Islet of Langerhans (tissue), 1 donor: ENCODE measurements around the gene CDH11.

Experiments
- FAIRE-seq: peaks from one replicate; lab custom pipeline; 2011; peaks lifted over from hg19 to GRCh38; lab: Jason Lieb, UNC

Gene CDH11

DNA sequence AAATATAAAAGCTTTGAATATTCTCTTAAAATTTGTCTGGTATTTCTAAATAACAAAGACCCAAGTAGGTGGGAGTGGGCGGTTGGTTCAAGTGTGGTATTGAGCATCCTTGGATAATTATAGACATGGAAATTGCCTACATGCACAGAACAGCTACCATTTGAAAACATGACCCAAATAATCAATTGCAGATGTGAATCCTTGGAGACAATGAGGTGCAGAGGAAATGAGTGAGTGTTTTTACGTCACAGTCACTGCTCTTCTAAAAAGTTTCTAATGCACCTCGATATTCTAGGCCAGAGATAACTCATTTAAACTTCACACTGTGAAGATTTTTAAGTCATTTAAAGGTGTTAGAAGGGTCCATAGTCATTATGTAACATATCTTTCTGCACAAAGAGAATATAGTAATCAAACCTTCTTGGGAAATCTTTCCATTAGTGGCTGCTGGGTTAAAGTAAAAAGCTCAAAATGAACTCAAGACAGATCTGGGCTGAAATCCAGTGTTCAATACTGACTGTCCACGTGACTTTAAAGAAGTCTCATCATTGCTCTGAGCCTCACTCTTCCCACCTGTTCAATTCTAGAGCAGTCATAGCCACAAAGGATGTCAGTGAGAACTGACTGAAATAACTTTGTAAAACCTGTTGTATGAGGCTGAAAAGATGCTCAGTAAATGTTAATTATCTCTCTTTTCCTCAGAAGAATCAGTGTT, 144.5 kb downstream of the CDH11 start:
- no peak for FAIRE-seq

DNA sequence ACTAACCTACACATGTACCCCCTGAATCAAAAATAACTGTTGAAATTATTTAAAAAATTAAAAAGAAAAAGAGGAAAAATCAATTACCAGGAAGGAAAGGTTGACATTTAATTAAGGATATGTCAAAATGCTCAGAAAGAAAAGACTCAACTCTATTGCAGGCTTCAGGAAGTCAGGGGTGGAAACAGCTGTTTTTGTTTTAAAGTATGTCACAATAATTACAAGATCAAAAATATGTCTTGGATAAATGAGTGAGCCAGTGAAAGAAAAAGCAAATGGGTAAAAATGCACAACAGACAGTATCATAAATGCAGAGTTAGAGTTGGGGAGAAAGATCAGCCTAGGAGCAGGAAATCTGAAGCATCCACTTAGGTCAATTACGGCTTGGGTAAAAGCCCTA, 146.0 kb downstream of the CDH11 start:
- no peak for FAIRE-seq

GRCh38 chr16:64974381-64974780, 147.5 kb downstream of the CDH11 start:
- FAIRE-seq, result no peak

DNA sequence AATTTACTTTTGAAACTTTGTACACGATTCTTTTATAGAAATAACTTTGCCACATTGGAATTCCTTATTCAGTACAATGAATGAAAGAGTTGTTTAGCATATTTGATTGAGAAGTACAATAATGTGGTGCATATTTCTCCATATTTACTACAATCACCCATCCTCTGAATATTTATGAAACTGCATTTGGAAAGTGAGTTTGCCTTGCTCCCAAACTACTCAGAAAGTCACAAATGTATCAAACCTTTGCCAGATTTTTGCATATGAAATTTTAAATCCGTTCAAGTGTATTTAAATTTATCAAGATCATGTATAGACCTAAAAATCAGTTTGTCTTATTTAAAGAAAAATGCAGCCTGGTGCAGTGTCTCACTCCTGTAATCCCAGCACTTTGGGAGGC, 148.7 kb downstream of the CDH11 start:
- no peak for FAIRE-seq

DNA sequence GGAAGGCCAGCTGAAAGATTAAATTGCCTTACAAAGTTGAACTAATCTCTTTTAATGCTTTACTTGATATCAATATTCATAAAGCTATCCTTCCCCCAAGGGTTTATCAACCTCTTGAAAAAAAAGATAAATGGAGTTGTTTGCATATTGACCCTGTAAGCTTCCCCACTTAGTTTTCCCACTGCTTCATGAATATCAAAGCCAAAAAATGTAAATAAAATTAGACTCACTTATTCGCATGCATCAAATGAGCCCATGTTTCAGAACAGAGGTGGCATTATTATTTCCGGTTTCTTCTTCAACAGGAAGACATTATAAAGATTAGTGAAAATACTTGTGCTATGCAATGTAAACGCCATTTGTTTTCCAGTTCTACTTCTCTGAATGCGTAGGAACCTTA, 150.7 kb downstream of the CDH11 start:
- FAIRE-seq, result no peak

GRCh38 chr16:64969221-64969620, 152.6 kb downstream of the CDH11 start:
- FAIRE-seq, result no peak

GRCh38 chr16:64968539-64968938, 153.3 kb downstream of the CDH11 start:
- no peak for FAIRE-seq

DNA sequence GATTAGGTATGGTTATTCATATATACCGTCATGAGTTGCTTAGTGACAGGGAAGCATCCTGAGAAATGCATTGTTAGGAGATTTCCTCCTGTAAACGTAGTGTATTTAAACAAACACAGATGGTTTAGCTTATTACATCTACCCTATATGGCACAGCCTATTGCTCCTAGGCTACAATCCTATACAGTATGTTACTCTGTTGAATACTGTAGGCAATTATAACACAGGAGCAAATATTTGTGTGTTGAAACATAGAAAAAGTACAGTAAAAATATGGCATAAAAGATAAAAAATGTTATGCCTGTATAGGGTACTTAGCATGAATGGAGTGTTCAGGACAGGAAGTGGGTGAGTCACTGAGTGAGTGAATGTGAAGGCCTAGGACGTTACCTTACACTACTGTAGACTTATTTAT, 157.7 kb downstream of the CDH11 start:
- FAIRE-seq, result no peak

DNA sequence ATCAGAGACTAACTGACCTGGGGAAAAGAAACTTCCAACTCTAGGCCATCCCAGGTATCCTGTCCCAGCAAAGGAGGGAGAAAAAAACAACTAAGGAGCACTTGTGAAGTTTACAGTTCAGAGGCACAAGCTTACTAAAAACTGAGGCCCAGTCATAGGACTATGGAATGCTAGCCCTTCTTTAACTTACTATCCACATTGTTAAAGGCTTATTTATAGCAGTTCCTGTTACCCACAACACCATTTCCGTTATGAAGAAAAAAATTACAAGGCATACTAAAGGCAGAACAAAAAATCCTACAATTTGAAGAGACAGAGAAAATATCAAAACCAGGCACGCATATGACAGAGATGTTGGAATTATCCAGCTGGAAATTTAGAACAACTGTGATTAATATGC, 159.1 kb downstream of the CDH11 start:
- FAIRE-seq, result no peak

DNA sequence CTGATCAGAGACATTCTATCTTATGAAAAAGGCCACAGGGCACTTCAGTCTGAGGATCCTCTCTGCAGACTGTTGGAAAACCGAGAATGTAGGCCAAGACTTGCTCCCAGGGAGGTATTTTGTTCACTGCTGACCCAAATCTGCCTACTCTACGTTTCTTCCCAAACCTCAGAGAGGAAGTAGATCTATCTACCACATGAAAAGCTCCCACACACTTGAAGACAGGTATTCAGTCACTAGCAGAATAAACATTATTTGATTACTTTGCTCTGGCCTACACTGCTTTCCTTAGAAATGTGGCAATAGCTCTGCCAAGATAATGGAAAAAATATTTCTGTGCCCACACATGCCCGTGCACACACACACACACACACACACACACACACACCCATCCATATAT, 164.6 kb downstream of the CDH11 start:
- no peak for FAIRE-seq

- FAIRE-seq, result no peak
These were observed 169.7 kb downstream of the CDH11 start for GRCh38 chr16:64952177-64952576.

DNA sequence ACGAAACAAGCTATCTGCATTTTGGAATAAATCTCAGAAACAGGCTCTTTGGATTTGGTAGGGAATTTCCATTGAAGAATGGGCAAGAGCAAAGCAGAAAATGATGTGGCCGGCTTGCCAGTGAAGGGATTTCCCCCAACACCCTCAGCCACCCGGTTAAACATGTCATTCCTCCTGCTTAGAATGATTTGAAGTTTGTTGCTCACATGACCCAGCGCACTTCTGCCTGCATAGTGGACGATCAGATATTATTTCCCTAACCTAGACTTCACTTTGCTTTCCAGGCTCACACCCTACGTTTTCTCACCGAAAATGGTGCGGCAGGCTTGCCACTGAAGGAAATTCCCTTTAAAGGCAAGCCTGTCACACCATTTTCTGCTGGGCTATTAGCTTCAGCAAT, 170.7 kb downstream of the CDH11 start:
- no peak for FAIRE-seq

- no peak for FAIRE-seq
These were observed 171.1 kb downstream of the CDH11 start for GRCh38 chr16:64950731-64951130.

DNA sequence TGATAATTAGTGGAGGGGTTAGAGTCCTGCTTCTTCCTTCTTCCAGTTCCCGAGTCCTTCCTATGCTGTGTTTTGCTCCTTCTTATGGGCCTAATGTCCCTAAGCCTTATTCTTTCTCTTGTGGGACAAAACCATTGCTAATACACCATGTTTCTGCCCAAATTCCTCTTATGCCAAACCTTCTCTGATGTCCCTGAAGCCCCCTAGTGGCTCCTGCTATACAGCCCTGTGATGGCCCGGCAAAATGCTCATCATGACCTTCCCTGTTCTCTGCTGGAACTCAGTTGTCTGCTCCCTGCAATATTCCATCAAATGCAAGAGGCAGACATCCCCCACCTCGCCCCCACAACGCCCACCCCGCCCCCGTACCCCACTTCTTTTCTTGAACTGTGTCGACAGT, 171.6 kb downstream of the CDH11 start:
- FAIRE-seq, result no peak

GRCh38 chr16:64948056-64948455, 173.8 kb downstream of the CDH11 start:
- FAIRE-seq, result no peak

- FAIRE-seq, result no peak
These were observed 174.2 kb downstream of the CDH11 start for GRCh38 chr16:64947651-64948050.

DNA sequence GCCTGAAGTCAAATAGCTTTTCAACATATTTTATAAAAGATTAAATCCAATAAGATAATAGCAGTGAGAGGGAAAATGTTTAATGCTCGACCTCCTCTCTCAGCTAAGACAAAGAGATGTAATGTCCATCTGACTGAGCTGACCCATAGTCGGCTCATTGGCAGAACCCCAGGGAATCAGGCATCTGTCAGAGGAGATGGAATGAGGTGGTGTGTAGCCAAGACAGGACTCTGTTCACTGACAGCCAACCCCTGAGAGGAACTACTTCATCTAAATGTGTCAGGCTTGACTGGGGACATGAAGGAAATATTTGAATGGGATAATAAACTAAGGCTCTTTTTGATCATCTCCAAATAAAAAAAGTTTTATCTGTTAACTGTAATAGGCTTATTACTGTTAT, 188.0 kb downstream of the CDH11 start:
- no peak for FAIRE-seq

DNA sequence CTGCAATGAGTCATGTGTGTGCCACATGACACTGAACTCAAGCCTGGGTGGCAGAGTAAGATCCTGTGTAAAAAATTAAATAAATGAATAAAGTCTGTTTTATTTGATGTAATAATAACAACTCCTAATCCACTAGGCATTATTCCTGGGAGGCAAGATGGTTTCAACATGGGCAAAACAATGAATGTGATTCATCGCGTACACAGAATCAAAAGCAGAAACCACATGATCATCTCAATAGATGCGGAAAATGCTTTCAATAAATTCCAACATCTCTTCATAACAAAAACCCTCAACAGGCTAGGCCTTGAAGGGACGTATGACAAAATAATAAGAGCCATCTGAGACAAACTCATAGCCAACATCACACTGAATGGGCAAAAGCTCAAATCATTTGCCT, 195.4 kb downstream of the CDH11 start:
- no peak for FAIRE-seq

DNA sequence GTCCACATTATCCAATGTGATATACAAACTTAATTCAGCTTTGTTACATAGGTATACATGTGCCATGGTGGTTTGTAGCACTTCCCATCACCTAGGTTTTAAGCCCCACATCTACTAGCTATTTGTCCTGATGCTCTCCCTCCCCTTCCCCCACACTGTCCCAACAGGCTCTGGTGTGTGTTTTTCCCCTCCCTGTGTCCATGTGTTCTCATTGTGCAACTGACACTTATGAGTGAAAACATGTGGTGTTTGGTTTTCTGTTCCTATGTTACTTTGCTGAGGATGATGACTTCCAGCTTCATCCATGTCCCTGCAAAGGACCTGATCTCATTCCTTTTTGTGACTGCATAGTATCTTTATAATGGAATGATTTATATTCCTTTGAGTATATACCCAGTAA, 196.7 kb downstream of the CDH11 start:
- FAIRE-seq, result no peak

- FAIRE-seq, result no peak
These were observed 197.8 kb downstream of the CDH11 start for GRCh38 chr16:64924086-64924485.

- FAIRE-seq, result no peak
These were observed 201.8 kb downstream of the CDH11 start for GRCh38 chr16:64919929-64920607.

DNA sequence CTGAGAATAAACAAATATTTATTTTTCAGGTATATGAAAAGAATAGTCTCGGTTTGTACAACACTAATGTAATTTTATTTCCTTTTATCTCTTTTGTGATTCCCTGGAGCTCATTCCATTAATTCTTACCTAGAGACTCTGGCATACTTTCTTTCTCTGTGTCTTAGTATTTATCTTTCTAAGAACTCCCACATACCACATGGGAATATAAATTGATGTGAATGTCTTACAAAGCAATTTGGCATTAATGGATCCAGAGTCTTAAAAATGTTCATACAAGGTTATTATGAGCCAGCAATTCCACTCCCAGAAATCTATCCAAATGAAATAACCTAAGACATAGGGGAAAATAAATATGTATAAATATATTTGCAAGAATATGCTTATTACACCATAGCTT, 202.7 kb downstream of the CDH11 start:
- no peak for FAIRE-seq

DNA sequence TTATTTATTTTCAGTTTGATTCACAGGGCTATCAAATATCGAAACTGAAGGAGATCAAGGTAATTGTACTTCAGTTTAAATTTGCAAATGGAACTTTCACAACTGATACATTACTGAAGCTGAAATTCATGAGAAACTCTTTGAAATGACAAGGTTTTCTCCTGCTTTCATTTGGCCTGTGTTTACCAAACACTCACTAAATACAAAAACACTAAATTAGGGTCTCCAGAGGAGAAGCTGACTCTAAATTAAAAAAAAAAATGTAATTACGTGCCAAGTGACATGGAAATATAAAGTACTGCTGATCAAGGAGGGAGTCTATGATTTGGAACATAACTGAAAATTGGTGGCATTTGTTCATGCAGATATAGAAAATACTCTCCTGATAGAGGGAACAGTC, 205.8 kb downstream of the CDH11 start:
- FAIRE-seq, result no peak

- FAIRE-seq, result no peak
These were observed 211.5 kb downstream of the CDH11 start for GRCh38 chr16:64910356-64910755.
